Measurements from ENCODE around the gene ANKRD6. TPM values are rescaled to one million over a fixed set of nuclear protein-coding genes. Genes with fewer than 3 reads are reported as not detected.

The ANKRD6 gene
- total RNA-seq, 6 donors from 2014 or later: 14.5 to 60.8 (median 30.7) TPM

DNA sequence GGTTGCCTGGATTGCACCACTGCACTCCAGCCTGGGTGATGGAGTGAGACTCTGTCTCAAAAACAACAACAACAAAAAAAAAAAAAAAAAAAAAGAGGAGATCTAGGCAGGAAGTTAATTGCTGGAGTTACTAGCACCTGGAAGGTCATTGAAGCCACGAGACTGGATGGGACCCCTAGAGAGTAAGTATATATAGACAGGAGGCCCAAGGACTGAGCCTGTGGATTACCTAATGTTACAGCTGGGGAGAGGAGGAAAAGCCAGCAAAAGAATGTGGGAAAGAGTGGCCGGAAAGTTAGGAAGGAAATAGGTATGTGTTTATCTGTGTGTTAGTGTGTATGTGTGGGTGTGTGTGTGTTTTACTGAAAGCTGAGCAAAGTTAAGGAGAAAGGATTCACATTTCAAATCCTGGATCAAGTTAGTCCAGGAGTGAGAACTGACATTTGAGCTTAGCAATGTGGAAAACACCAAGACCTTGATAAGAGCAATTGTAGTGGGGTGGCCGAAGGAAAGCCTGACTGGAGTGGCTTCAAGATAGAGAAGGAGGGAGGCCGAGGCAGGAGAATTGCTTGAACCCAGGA, 38.4 kb downstream of the ANKRD6 start:
- Histone ChIP-seq H3K9me3 (no peaks in the 10 kb centered on the region), H3K4me1 (peaks cover 8 to 20% (median 15%) of the 10 kb centered on the region in 4 donors), H3K36me3 (no peaks in the 10 kb centered on the region), H3K4me3 (no peak overlapping the region), H3K27me3 (no peaks in the 10 kb centered on the region), H3K27ac (no peak overlapping the region)
- WGBS, 2 donors: 60 to 71% methylated on average over 4 of the region's 4 CpGs
- ATAC-seq (ENCODE audit: low FRiP score in 2 of 2): no peak
- no peak for TF ChIP-seq CTCF (IDR thresholded peaks at IDR 0.05)
- TF ChIP-seq POLR2A (IDR thresholded peaks at IDR 0.05): no peak
- TF ChIP-seq EP300 (IDR thresholded peaks at IDR 0.05): no peak
- DNase-seq: no peak

DNA sequence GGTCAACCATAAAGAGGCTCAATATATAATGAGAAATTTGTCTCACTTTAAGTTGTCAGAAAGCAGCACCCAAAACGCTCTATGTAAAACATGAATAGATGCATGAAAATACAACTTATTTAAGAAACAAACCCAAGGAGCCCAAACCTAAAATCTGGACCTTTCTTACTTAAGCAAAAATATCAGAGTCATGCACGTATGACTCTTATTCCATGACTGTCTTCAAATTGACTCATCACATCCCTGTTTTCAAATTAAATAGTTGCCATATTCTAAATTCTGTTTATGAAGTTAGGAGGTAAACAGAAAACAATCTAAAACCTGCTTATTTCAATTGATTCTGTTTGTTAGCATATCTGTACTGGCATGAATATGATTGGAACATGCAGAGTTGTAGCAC, 42.1 kb downstream of the ANKRD6 start:
- TF ChIP-seq POLR2AphosphoS5 (IDR thresholded peaks at IDR 0.05): no peak
- TF ChIP-seq CTCF (IDR thresholded peaks at IDR 0.05): no peak
- no peak for TF ChIP-seq POLR2A (IDR thresholded peaks at IDR 0.05)
- TF ChIP-seq EP300 (IDR thresholded peaks at IDR 0.05): no peak
- Histone ChIP-seq H3K27me3 (no peaks in the 10 kb centered on the region), H3K4me3 (no peak overlapping the region), H3K27ac (peak overlapping the region in 1 of 4 donors; percentile 3), H3K4me1 (peaks cover 8 to 20% (median 15%) of the 10 kb centered on the region in 4 donors), H3K36me3 (no peaks in the 10 kb centered on the region), H3K9me3 (no peaks in the 10 kb centered on the region)
- DNase-seq (no peak), ATAC-seq (ENCODE audit: low FRiP score in 2 of 2) (no peak)
- 85 to 86% methylated on average over 2 of the region's 2 CpGs for WGBS, 2 donors

DNA sequence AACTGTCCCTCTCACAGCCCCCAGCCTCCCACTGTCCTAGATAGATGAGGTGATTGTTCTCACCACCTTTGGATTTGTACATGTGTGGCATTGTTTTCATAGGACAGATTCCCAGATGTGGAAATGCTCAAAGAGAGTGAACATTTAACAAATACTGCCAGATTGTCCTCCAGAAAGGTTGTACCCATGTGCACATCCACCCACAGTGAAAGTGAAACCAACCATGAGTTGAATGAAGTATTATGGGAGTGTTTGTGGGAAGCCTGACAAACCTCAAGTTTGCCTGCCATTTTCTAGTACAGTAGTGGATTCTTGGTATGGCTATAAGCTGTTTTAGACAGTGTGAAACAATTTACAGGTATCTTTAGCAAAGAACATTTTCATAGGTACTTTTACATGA, 42.7 kb downstream of the ANKRD6 start:
- no peaks in the 10 kb centered on the region for H3K27me3 ChIP-seq
- H3K4me1 ChIP-seq: peaks cover 8 to 20% (median 15%) of the 10 kb centered on the region in 4 donors
- no peak overlapping the region for H3K4me3 ChIP-seq
- no peaks in the 10 kb centered on the region for H3K9me3 ChIP-seq
- TF ChIP-seq POLR2AphosphoS5 (IDR thresholded peaks at IDR 0.05) (no peak), CTCF (IDR thresholded peaks at IDR 0.05) (no peak), POLR2A (IDR thresholded peaks at IDR 0.05) (no peak), EP300 (IDR thresholded peaks at IDR 0.05) (no peak)
- no peaks in the 10 kb centered on the region for H3K36me3 ChIP-seq
- DNase-seq (no peak), ATAC-seq (ENCODE audit: low FRiP score in 2 of 2) (peak; percentile 36 to 53)
- peak overlapping the region in 2 of 4 donors; percentile 3 to 23 for H3K27ac ChIP-seq

DNA sequence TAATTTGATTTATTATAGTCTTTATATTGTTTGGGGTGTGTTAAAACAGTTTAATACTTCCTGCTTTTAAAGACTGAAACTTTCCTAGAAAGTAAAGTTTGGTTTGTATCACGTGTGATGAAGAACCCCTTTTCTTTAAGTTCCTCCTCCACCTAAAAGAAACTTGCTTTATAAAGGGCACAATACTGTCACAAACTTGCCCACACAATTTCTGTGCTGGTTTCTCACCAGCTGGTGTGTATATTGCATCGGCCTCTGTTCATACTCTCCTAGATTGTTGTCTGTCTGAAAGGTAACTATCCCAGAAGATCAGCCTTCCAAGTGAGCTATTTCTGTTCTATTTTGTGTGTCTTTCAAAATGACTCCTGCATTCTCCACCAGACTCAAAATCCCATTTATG, 46.9 kb downstream of the ANKRD6 start:
- H3K4me1 ChIP-seq: peaks cover 8 to 31% (median 15%) of the 10 kb centered on the region in 4 donors

More for the DNA sequence above, 46.9 kb downstream of the ANKRD6 start:
- no peaks in the 10 kb centered on the region for H3K9me3 ChIP-seq
- DNase-seq: no peak
- whole genome bisulfite sequencing, 2 donors: 79 to 85% methylated on average over 2 of the region's 2 CpGs
- H3K27ac ChIP-seq: no peak overlapping the region
- H3K36me3 ChIP-seq: no peaks in the 10 kb centered on the region
- no peak overlapping the region for H3K4me3 ChIP-seq
- TF ChIP-seq POLR2AphosphoS5 (IDR thresholded peaks at IDR 0.05) (no peak), EP300 (IDR thresholded peaks at IDR 0.05) (no peak), POLR2A (IDR thresholded peaks at IDR 0.05) (no peak), CTCF (IDR thresholded peaks at IDR 0.05) (no peak)
- H3K27me3 ChIP-seq: no peaks in the 10 kb centered on the region
- no peak for ATAC-seq (ENCODE audit: low FRiP score in 2 of 2)
